Adipose tissue (tissue), 3 donors: ENCODE results near the gene ASTN2. TPM values are rescaled to one million over a fixed set of nuclear protein-coding genes. Genes with fewer than 3 reads are reported as not detected.

Source experiments
- H3K27ac ChIP-seq: one replicate; pipeline ENCODE4 v1.5.1; 2013; ENCODE audit warnings: low read depth, low read length
- WGBS, 3 donors: extraction: QIAGEN DNeasy Blood & Tissue Kit; methylation state at CpG; one replicate each; pipeline ENCODE4 v1.1.7; 2013; 5-methylcytosine and 5-hydroxymethylcytosine counted together
- polyA plus RNA-seq, 3 donors: library from polyadenylated mRNA; stranded (reverse); fragments of 200-250 nt; gene quantifications; one replicate each; pipeline ENCODE4 v1.2.3, GENCODE V29; 2013
- donor health status: healthy with polysubstance abuse.
- donor health status: Bipolar disorder and iron deficiency.
- donor health status: healthy.

ASTN2 gene
- polyA plus RNA-seq, 3 donors: 2.8 to 4.5 (median 3.0) TPM

DNA sequence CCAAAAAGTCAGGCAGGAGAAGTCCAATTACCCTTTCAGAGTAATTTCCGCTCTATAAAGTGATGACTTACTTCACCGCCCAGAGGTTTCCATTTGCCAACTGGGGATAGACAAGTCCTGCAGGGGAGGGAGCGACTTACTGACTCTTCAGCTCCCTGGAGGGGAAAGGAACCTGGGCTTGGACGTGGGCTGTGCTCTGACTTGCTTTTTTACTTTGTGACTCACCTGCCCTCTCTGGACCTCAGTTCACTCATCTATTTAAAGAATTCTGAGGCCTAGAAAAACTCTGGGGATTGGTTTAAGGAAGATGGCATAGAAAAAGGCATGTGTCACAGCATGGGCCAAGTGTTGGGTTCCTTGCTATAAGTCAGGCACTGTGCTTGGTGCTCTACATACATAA is 908.2 kb downstream of the ASTN2 start:
- 81 to 94% (median 82%) methylated on average over 4 of the region's 4 CpGs for WGBS, 3 donors
- no peak overlapping the region for H3K27ac ChIP-seq

DNA sequence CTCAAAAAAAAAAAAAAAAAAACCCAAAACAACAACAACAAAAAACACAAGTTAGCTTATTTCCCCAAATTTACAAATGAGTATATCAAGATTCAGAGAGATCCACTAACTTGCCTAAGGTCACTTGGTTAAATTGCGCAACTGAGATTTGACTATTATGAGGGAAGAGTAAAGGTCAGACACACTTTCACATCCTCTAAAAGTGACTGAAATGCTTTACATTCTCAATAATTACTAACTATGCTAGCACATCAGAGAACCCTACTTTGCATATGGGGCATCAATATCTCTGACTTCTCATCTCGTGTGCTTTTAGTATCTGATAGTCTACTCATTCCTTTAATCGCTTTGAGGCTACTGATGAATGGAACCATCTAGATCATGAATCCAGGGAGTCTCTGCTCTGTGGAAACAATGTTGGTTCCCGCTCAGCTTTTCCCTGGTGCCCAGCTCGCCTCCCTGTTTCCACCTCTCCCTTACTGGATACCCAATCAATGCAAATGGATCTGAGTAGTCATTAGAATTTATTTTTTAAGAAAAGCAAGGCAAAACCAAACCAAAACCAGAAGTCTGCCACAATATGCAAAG is 909.9 kb downstream of the ASTN2 start:
- WGBS, 3 donors: 81 to 89% (median 86%) methylated on average over 5 of the region's 5 CpGs
- no peak overlapping the region for H3K27ac ChIP-seq

DNA sequence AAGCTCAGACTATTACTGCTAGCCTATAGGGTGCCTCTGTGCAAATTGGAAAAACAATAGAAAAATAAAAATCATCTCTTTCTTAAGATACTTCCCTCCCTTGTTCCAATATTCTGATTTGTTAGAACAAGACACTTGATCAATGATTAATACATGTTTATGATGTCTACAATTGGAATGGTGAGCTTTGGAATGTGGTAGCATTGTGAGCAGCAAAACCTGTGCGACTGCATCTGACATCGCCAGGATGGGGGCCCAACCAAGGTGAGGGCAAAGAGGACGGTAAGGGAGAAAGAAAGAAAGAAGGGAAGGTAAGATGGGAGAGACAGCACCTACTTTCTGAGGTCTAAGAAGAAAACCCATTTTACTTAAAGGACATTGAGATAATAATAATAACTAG is 910.8 kb downstream of the ASTN2 start:
- WGBS, 3 donors: 78 to 90% (median 82%) methylated on average over 3 of the region's 3 CpGs
- H3K27ac ChIP-seq: no peak overlapping the region

GRCh38 chr9:116502746-116503145 is 912.1 kb downstream of the ASTN2 start:
- no peak overlapping the region for H3K27ac ChIP-seq

- WGBS, 3 donors: 81 to 97% (median 91%) methylated on average over 1 of the region's 1 CpG
- no peak overlapping the region for H3K27ac ChIP-seq
Observed at GRCh38 chr9:116501871-116502270, 913.0 kb downstream of the ASTN2 start.

DNA sequence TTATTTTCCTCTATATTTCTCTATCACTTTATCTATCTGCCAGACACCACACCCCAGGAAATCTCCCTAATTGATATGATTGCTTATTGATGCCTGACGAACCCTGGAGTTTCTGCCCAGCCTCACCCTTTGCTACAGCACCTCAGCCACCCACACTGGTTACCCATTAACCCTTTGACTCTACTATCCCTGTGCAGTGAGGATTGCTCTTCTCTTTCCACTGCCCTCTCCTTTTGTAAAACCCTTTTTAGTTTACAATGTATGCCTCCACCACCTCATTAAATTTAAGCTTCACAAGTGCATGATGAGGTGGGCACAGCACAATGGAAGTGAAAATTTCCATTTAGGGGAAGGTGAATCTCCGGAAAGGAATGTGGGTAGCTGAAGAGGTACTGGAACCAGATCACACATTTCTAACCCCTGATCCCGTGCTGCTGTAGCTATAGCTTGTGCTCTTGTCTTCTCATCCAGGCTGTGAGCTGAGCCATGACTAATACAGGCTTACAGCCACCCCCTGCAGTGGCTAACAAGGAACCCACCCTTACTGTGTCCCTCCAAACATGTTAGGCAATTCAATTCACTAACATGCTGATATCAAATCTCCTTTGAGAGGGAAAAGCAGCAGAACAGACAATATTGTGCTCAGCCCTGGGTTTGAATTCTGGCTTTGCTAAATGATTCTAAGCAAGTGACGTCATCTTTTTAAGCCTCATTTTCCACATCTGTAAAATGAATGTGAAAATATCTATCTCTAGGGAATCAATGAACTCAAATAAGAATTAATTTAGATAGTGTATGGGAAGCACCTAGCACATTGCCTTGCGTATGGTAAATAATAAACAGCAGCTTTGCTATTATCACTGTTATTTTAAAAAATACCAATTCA is 914.6 kb downstream of the ASTN2 start:
- 66 to 87% (median 80%) methylated on average over 5 of the region's 5 CpGs for WGBS, 3 donors
- no peak overlapping the region for H3K27ac ChIP-seq

DNA sequence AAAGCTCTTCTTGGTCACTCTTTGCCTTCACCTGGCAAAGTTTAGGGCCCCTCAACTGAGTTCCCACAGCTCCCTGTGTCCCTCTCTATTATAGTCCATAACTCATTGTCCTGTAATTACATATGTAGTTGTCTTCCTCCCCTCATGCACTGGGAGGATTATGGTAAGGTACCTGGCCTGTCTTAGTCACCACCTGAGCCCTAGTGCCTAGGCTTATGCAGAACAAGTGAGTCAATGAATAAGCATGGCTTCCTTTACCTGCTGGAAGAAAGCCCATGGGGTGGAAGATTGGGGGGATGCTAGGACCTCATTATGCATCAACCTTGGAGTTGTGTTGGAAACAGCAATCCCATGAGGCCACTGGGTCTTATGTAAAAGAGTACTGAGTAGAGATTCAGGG is 915.4 kb downstream of the ASTN2 start:
- no peak overlapping the region for H3K27ac ChIP-seq

DNA sequence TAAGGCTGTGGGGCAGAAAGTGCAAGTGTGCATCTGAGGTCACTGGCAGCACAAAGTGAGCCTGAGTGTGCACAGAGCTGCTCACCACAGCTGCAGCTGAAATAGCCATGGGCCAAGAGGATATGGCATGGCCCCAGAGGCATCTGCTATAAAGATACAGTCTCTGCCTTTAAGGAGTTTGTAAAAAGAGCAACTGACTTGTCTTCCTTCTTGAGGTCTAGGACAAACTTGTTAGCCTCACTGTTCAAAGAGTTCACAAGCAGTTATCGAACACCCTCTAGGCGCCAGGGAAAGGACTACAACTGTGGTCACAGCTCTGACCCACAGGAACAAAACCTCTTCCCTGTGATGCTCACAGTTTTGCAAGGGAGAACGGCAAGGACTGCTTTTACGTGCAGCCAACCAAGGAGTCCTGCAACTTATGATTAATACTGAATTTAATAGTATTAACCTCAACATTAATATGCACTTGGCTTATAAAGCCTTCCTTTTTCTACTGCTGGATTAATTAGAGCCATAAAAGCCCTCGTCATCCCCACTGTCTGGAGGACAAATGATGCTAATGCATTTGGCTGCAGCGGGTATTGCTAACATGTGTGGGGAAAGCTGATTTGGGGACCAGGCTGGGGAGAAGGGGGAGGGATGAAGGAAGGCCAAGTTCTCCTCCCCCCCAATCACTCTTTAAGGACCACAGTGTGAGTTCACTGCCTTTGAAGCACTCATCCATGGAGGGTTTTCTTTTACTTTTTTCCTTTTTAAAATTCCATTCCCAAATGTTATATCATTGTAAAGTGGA is 917.6 kb downstream of the ASTN2 start:
- 58 to 86% (median 76%) methylated on average over 6 of the region's 6 CpGs for WGBS, 3 donors
- no peak overlapping the region for H3K27ac ChIP-seq

DNA sequence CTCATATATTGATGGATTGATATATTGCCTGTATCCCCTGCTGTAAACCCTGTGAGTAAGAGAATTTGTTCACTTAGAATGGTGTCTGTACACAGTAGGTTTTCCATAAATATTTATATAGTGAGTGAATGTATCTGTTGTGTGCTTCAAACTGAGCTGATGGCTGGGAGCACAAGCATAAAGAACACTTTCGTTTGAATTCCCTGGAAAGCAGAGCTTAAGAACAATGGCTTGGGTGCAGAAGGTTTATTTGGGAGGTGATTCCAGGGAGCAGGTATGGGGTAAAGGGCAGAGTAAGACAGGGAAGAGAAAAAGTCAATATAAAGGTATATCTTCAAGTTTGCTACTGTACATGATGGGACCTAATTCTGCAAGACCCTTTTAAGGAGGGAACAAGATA is 918.7 kb downstream of the ASTN2 start:
- 60 to 68% (median 68%) methylated on average over 1 of the region's 1 CpG for WGBS, 3 donors
- no peak overlapping the region for H3K27ac ChIP-seq

GRCh38 chr9:116495725-116496124 is 919.1 kb downstream of the ASTN2 start:
- WGBS, 3 donors: 80 to 90% (median 81%) methylated on average over 6 of the region's 6 CpGs
- H3K27ac ChIP-seq: no peak overlapping the region

GRCh38 chr9:116494815-116495634 is 919.8 kb downstream of the ASTN2 start:
- 52 to 62% (median 54%) methylated on average over 5 of the region's 5 CpGs for WGBS, 3 donors

DNA sequence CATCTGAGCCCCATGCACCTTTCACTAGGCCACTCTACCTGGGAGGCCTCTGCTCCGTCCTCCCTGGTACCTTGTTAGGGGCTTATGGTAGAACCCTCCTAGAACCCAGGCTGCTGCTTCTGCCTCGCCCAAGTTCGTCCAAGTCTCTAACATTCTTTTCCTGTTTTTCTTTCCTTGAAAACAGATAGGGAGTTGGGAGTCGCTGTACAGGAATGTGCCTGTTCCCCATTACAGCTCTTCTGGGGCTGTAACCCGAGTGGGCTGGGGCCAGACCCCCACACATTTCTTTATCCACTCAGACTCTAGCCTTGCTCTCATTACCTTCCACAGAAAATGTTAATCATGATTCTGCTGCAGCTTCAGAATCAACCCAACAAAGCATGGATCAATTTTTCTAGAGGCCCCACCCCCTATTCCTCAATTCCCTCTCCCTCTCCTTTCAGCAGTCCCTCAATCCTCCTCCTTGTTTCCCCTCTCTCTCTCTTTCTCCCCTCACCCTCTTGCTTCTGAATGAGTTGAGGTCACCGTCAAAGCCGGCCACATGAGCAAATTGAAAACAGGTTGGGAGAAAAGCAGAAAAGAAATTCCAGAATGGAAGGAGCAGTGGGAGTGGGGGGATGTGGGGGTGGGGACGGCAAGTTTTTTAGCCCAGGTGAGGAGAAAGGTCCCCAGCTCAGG is 921.5 kb downstream of the ASTN2 start:
- 73 to 84% (median 81%) methylated on average over 8 of the region's 8 CpGs for WGBS, 3 donors
- no peak overlapping the region for H3K27ac ChIP-seq

More at GRCh38 chr9:116494815-116495634, 919.8 kb downstream of the ASTN2 start:
- no peak overlapping the region for H3K27ac ChIP-seq

- H3K27ac ChIP-seq: no peak overlapping the region
Observed at GRCh38 chr9:116491659-116492058, 923.2 kb downstream of the ASTN2 start.

GRCh38 chr9:116491219-116491618 is 923.6 kb downstream of the ASTN2 start:
- no peak overlapping the region for H3K27ac ChIP-seq
- WGBS, 3 donors: 74 to 79% (median 76%) methylated on average over 1 of the region's 1 CpG

GRCh38 chr9:116490321-116490720 is 924.5 kb downstream of the ASTN2 start:
- H3K27ac ChIP-seq: no peak overlapping the region
- 92 to 95% (median 94%) methylated on average over 1 of the region's 1 CpG for WGBS, 3 donors

DNA sequence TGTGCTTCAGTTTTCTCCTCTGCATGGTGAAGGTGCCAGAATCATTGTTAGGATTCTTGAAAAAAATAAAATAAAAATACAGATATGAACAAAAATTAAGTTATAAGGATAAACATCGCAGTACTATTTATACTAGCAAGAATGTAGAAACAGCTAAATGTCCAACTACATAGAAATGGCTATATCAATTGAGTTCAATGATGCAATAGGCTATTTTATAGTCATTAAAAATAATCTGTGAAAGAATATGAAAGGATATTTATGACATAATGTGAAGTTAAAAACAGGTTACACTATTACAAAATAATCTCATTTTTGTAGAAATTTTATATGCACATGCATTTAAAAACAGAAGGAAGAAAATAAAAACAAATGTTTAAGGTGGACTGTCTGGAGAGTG is 926.5 kb downstream of the ASTN2 start:
- WGBS, 3 donors: 93 to 98% (median 94%) methylated on average over 1 of the region's 1 CpG
- no peak overlapping the region for H3K27ac ChIP-seq

- WGBS, 3 donors: 78 to 85% (median 80%) methylated on average over 8 of the region's 8 CpGs
- no peak overlapping the region for H3K27ac ChIP-seq
Observed at GRCh38 chr9:116484492-116485061, 930.3 kb downstream of the ASTN2 start.
